HepG2 (cell line): ENCODE data around the gene SLC22A7. TPM values are rescaled to one million over a fixed set of nuclear protein-coding genes. Genes with fewer than 3 reads are reported as not detected.

Experiments
- ARNT ChIP-seq: fragments of 450-650 bp; IDR thresholded peaks from 2 replicates; pipeline ENCODE4 v1.6.1; 2017
- EP300 ChIP-seq, 3 experiments: sonication (generic) in 1 of 3; formaldehyde crosslinking in 1 of 3; IDR thresholded peaks; 2 replicates each; pipeline versions ENCODE4 v1.5.1 to v1.6.1; 2011 to 2020; ENCODE audit warnings: low read depth in 2 of 3, low read length in 2 of 3, borderline replicate concordance in 1 of 3, improper control_type of control experiment in 1 of 3, mild to moderate bottlenecking in 1 of 3, missing genetic modification reagents in 1 of 3, moderate library complexity in 1 of 3
- FLYWCH1 ChIP-seq: sonication (generic); formaldehyde crosslinking; IDR thresholded peaks from 2 replicates; pipeline ENCODE4 v1.8.1; 2023; ENCODE audit warnings: mild to moderate bottlenecking, missing genetic modification reagents
- FOSL2 ChIP-seq: sonication (generic); formaldehyde crosslinking; IDR thresholded peaks from 2 replicates; pipeline ENCODE4 v1.4.0; 2020; ENCODE audit warnings: missing genetic modification reagents
- ISX ChIP-seq: sonication (generic); formaldehyde crosslinking; conservative IDR thresholded peaks from 2 replicates; pipeline ENCODE4 v1.5.0; 2020; ENCODE audit warnings: missing genetic modification reagents
- MED1 ChIP-seq: sonication (generic); formaldehyde crosslinking; IDR thresholded peaks from 2 replicates; pipeline ENCODE4 v1.4.0; 2020; ENCODE audit warnings: missing genetic modification reagents
- MEF2D ChIP-seq: sonication (generic); formaldehyde crosslinking; IDR thresholded peaks from 2 replicates; pipeline ENCODE4 v1.5.1; 2020; ENCODE audit warnings: mild to moderate bottlenecking, missing genetic modification reagents
- MEIS1 ChIP-seq: sonication (generic); formaldehyde crosslinking; IDR thresholded peaks from 2 replicates; pipeline ENCODE4 v1.9.0; 2021; ENCODE audit warnings: mild to moderate bottlenecking, missing genetic modification reagents, moderate library complexity, borderline replicate concordance
- NR2F1 ChIP-seq, 2 experiments: fragments of 450-650 bp in 1 of 2; formaldehyde crosslinking in 1 of 2; IDR thresholded peaks; 2 replicates each; pipeline versions ENCODE4 v1.5.0 to v1.6.1; 2016 to 2020; ENCODE audit warnings: mild to moderate bottlenecking in 1 of 2, missing compliant biosample characterization in 1 of 2, missing genetic modification reagents in 1 of 2, moderate library complexity in 1 of 2
- PATZ1 ChIP-seq: sonication (generic); formaldehyde crosslinking; IDR thresholded peaks from 2 replicates; pipeline ENCODE4 v1.4.0; 2020; ENCODE audit warnings: missing genetic modification reagents
- PHF8 ChIP-seq: sonication (generic); formaldehyde crosslinking; IDR thresholded peaks from 2 replicates; pipeline ENCODE4 v1.5.0; 2020; ENCODE audit warnings: missing genetic modification reagents
- PRMT3 ChIP-seq: sonication (generic); formaldehyde crosslinking; IDR thresholded peaks from 2 replicates; pipeline ENCODE4 v1.8.1; 2022; ENCODE audit warnings: low read depth, mild to moderate bottlenecking, moderate library complexity, missing genetic modification reagents, borderline replicate concordance
- RFX5 ChIP-seq: IDR thresholded peaks from 2 replicates; pipeline ENCODE4 v1.6.1; 2011; ENCODE audit warnings: low read depth, low read length, improper control_type of control experiment
- RXRB ChIP-seq: IDR thresholded peaks from 2 replicates; pipeline ENCODE4 v1.6.1; 2016; ENCODE audit warnings: borderline replicate concordance, missing genetic modification reagents, missing compliant biosample characterization
- TBL1XR1 ChIP-seq: fragments of 150-350 bp; IDR thresholded peaks from 2 replicates; pipeline ENCODE4 v1.6.1; 2014; ENCODE audit warnings: borderline replicate concordance, low read length; ENCODE audit not compliant: partially characterized antibody
- TEAD3 ChIP-seq: optimal IDR thresholded peaks from 2 replicates; pipeline ENCODE3; 2016; ENCODE audit warnings: borderline replicate concordance
- WIZ ChIP-seq: sonication (generic); formaldehyde crosslinking; IDR thresholded peaks from 2 replicates; pipeline ENCODE4 v1.5.1; 2020; ENCODE audit warnings: mild to moderate bottlenecking, missing genetic modification reagents
- ZNF460 ChIP-seq: sonication (generic); formaldehyde crosslinking; IDR thresholded peaks from 2 replicates; pipeline ENCODE4 v1.5.1; 2020; ENCODE audit warnings: missing genetic modification reagents, mild to moderate bottlenecking, borderline replicate concordance
- ZNF547 ChIP-seq: sonication (generic); formaldehyde crosslinking; IDR thresholded peaks from 2 replicates; pipeline ENCODE4 v1.5.1; 2020; ENCODE audit warnings: mild to moderate bottlenecking, missing genetic modification reagents
- ZNF589 ChIP-seq: sonication (generic); formaldehyde crosslinking; conservative IDR thresholded peaks from 2 replicates; pipeline ENCODE4 v1.8.0; 2022; ENCODE audit warnings: mild to moderate bottlenecking, moderate library complexity, missing genetic modification reagents
- ZNF616 ChIP-seq: sonication (generic); formaldehyde crosslinking; IDR thresholded peaks from 2 replicates; pipeline ENCODE4 v1.5.0; 2020; ENCODE audit warnings: low read depth, mild to moderate bottlenecking, missing genetic modification reagents
- ZNF672 ChIP-seq: sonication (generic); formaldehyde crosslinking; IDR thresholded peaks from 2 replicates; pipeline ENCODE4 v1.8.1; 2022; ENCODE audit warnings: missing genetic modification reagents
- ZNF691 ChIP-seq: sonication (generic); formaldehyde crosslinking; IDR thresholded peaks from 2 replicates; pipeline ENCODE4 v1.4.0; 2020; ENCODE audit warnings: missing genetic modification reagents, low read depth, mild to moderate bottlenecking, borderline replicate concordance
- polyA plus RNA-seq, 8 experiments: library from polyadenylated mRNA; depleted of rRNA in 3 of 8; stranded (reverse) in 7 of 8; unstranded in 1 of 8; fragments of >200 nt; fragmentation: Illumina TruSeq in 4 of 8; extraction: Trizol in 4 of 8; gene quantifications; 2 replicates each; pipeline versions ENCODE4 v1.2.1 to v1.2.3, GENCODE V29; 2011 to 2016; ENCODE audit warnings: low read depth in 4 of 8, missing spikeins in 1 of 8, mixed read lengths in 1 of 8; ENCODE audit not compliant: insufficient read depth in 1 of 8
- total RNA-seq, 5 experiments: library from RNA; depleted of rRNA; stranded (reverse); fragments of >200 nt; fragmentation: Illumina TruSeq; extraction: Trizol; gene quantifications; 2 replicates each; pipeline ENCODE4 v1.2.3, GENCODE V29; 2016; ENCODE audit warnings: low read depth in 1 of 5
- TF ChIP-seq, protein P1 (sequence below): sonication (generic); formaldehyde crosslinking; IDR thresholded peaks from 2 replicates; pipeline ENCODE4 v1.4.0; 2020; ENCODE audit warnings: mild to moderate bottlenecking, missing genetic modification reagents

SLC22A7 gene
- total and polyA plus RNA-seq, 2 of the 13 experiments (the other 11 are each of a cell fraction or from before 2014, with no cell fraction given): 5.3 to 22.6 TPM

DNA sequence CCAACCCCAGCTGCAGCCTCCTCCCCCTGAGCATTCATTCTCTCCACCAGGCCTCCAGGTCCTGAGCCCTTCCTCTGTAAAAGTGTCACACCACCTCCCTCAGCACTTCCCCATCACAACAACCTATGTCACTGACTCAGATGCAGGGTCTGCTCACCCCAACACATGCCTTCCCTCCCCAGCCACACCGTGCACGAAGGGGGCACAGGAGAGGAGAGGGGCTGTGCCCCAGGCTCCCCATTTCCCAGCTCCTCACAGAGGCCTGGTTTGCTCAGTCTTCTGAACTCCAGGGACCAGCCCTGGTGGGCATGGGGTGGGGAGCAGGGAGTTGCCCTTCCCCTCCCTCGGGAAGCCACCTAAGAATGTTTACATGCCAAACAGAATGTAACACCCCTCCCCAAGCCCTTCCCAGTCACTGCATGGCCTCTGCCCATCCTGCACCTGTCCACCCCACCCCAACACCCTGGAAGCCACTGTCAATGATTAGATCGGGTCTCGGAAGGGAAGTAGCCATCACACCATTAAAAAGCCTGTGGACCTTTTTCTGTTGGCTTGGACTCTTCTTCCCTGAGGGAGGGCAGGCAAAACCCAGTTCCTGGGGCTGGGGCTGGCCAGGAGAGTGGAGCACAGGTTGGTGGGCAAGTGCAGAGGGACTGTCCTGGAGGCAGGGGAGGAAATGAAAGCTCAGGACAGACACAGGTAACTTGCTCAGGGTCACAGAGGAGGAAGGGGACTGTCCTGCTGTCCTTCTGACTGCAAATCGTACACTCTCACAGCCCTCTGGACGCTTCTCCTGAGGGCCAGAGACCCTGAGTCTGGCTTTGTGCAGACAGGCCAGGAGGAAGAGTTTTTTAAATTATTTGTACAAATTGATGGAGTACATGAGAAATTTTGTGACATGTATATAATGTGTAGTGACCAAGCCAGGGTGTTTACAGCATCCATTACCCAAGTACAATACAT lies 10.1 kb upstream of the SLC22A7 start (continued):
- TF ChIP-seq PATZ1 (CRISPR knock-in tag): peak; percentile 74; the same call in 1 of the 2 replicates
- peak; percentile 22; the same call in 1 of the 2 replicates for TF ChIP-seq ZNF616
- 0 out of 2 replicates have a peak, but pooled peaks have one; percentile 20 for TF ChIP-seq ZNF589 (CRISPR knock-in tag)
- TF ChIP-seq, protein P1, sequence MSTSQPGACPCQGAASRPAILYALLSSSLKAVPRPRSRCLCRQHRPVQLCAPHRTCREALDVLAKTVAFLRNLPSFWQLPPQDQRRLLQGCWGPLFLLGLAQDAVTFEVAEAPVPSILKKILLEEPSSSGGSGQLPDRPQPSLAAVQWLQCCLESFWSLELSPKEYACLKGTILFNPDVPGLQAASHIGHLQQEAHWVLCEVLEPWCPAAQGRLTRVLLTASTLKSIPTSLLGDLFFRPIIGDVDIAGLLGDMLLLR (CRISPR knock-in tag): no peak
- TF ChIP-seq TBL1XR1: no peak
- 0 out of 4 replicates have a peak, but pooled peaks of 1 of the 2 experiments have one; percentile 6 for TF ChIP-seq EP300 (IDR thresholded peaks at IDR 0.05; ENCODE audit: low read depth in 2 of 2, low read length in 2 of 2)
- no peak for TF ChIP-seq EP300 (CRISPR knock-in tag; IDR thresholded peaks at IDR 0.05; ENCODE audit: borderline replicate concordance)
- no peak for TF ChIP-seq FLYWCH1 (CRISPR knock-in tag)
- TF ChIP-seq ZNF547 (CRISPR knock-in tag): 0 out of 2 replicates have a peak, but pooled peaks have one; percentile 36
- TF ChIP-seq MEIS1 (CRISPR knock-in tag): peak; percentile 14; the same call in 1 of the 2 replicates
- TF ChIP-seq RXRB (CRISPR knock-in tag): peak; percentile 27; the same call in 1 of the 2 replicates
- TF ChIP-seq ZNF672 (CRISPR knock-in tag): no peak
- peak; percentile 14; the same call in 1 of the 2 replicates for TF ChIP-seq MED1 (CRISPR knock-in tag)
- no peak for TF ChIP-seq PRMT3 (CRISPR knock-in tag)
- TF ChIP-seq ZNF691 (CRISPR knock-in tag): peak; percentile 22; the same call in 1 of the 2 replicates
- TF ChIP-seq ZNF460 (CRISPR knock-in tag): no peak
- peak; percentile 37 for TF ChIP-seq TEAD3 (CRISPR knock-in tag)
- 0 out of 2 replicates have a peak, but pooled peaks have one; percentile 30 for TF ChIP-seq RFX5
- 0 out of 2 replicates have a peak, but pooled peaks have one; percentile 17 for TF ChIP-seq MEF2D (CRISPR knock-in tag)
- 0 out of 2 replicates have a peak, but pooled peaks have one; percentile 8 for TF ChIP-seq WIZ (CRISPR knock-in tag)
- TF ChIP-seq ISX (CRISPR knock-in tag): no peak
- TF ChIP-seq PHF8 (CRISPR knock-in tag): 0 out of 2 replicates have a peak, but pooled peaks have one; percentile 8
- TF ChIP-seq NR2F1 (CRISPR knock-in tag; IDR thresholded peaks at IDR 0.05): 0 out of 4 replicates have a peak, but pooled peaks of 1 of the 2 experiments have one; percentile 4
- TF ChIP-seq FOSL2: peak; percentile 24
- TF ChIP-seq ARNT: no peak
